KMS-11 (cell line): ENCODE data around the gene TCP10L.
"Not testable (repeated sequence)": the region's sequence is repeated elsewhere in the genome, so short reads cannot be mapped to it uniquely, and the experiment has no call there.

Experiments used
- H2AFZ ChIP-seq: fragments of 200-600 bp; sonication (generic); 2 replicates; pipeline ENCODE4 v1.6.1; 2016; ENCODE audit warnings: antibody characterized with exemption, mixed run types, low read depth
- H3K27ac ChIP-seq: fragments of 200-600 bp; sonication (generic); 2 replicates; pipeline ENCODE4 v1.6.1; 2016; ENCODE audit warnings: mild to moderate bottlenecking, mixed run types
- H3K27me3 ChIP-seq: fragments of 200-600 bp; sonication (generic); 2 replicates; pipeline ENCODE4 v1.6.1; 2017; ENCODE audit warnings: mild to moderate bottlenecking, low read depth, mixed run types, moderate library complexity; ENCODE audit not compliant: insufficient read depth
- H3K36me3 ChIP-seq: fragments of 200-600 bp; sonication (generic); 2 replicates; pipeline ENCODE4 v1.6.1; 2017; ENCODE audit warnings: mild to moderate bottlenecking, mixed run types; ENCODE audit not compliant: insufficient read depth
- H3K4me1 ChIP-seq: fragments of 200-600 bp; sonication (generic); 2 replicates; pipeline ENCODE4 v1.6.1; 2016; ENCODE audit warnings: mild to moderate bottlenecking, low read depth, mixed run types; ENCODE audit not compliant: poor library complexity, severe bottlenecking
- H3K4me2 ChIP-seq: fragments of 200-600 bp; sonication (generic); 2 replicates; pipeline ENCODE4 v1.7.0; 2016; ENCODE audit warnings: mild to moderate bottlenecking, mixed run types
- H3K4me3 ChIP-seq: fragments of 200-600 bp; sonication (generic); IDR thresholded peaks from 2 replicates; pipeline ENCODE4 v1.6.1; 2017; ENCODE audit warnings: low read depth, low read length, mixed read lengths; ENCODE audit not compliant: insufficient read depth
- H3K79me2 ChIP-seq: fragments of 200-600 bp; sonication (generic); 2 replicates; pipeline ENCODE4 v1.6.1; 2016; ENCODE audit warnings: low read depth, mixed run types; ENCODE audit not compliant: insufficient read depth
- H3K9ac ChIP-seq: fragments of 200-600 bp; sonication (generic); 2 replicates; pipeline ENCODE4 v1.6.1; 2016; ENCODE audit warnings: mild to moderate bottlenecking, mixed run types
- H4K20me1 ChIP-seq: fragments of 200-600 bp; sonication (generic); 2 replicates; pipeline ENCODE4 v1.6.1; 2016; ENCODE audit warnings: mild to moderate bottlenecking, mixed run types; ENCODE audit not compliant: insufficient read depth
- TF ChIP-seq, protein P1 (sequence below): fragments of 200-600 bp; sonication (generic); conservative IDR thresholded peaks from 2 replicates; pipeline ENCODE4 v1.6.1; 2017; ENCODE audit warnings: low read depth, mild to moderate bottlenecking, antibody characterized with exemption, low read length, moderate library complexity, mixed read lengths

The TCP10L gene

GRCh38 chr21:32612999-32613337 lies 27.6 kb upstream of the TCP10L start:
- no peaks in the 10 kb centered on the region for H3K36me3 ChIP-seq
- peak overlapping the region; percentile 35 for H3K4me3 ChIP-seq
- H2AFZ ChIP-seq: peak overlapping the region; percentile 93
- H3K27me3 ChIP-seq: no peaks in the 10 kb centered on the region
- peak overlapping the region; percentile 83 for H3K4me2 ChIP-seq
- peak overlapping the region; percentile 73 for H3K9ac ChIP-seq
- H3K79me2 ChIP-seq: peaks cover 18% of the 10 kb centered on the region
- TF ChIP-seq, protein P1, sequence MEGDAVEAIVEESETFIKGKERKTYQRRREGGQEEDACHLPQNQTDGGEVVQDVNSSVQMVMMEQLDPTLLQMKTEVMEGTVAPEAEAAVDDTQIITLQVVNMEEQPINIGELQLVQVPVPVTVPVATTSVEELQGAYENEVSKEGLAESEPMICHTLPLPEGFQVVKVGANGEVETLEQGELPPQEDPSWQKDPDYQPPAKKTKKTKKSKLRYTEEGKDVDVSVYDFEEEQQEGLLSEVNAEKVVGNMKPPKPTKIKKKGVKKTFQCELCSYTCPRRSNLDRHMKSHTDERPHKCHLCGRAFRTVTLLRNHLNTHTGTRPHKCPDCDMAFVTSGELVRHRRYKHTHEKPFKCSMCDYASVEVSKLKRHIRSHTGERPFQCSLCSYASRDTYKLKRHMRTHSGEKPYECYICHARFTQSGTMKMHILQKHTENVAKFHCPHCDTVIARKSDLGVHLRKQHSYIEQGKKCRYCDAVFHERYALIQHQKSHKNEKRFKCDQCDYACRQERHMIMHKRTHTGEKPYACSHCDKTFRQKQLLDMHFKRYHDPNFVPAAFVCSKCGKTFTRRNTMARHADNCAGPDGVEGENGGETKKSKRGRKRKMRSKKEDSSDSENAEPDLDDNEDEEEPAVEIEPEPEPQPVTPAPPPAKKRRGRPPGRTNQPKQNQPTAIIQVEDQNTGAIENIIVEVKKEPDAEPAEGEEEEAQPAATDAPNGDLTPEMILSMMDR: no peak
- 0 out of 2 replicates have a peak, but pooled peaks cover 4% of the 10 kb centered on the region for H4K20me1 ChIP-seq
- H3K27ac ChIP-seq: peak overlapping the region; percentile 77
- peaks cover 11% of the 10 kb centered on the region for H3K4me1 ChIP-seq

GRCh38 chr21:32612075-32612998 lies 27.0 kb upstream of the TCP10L start, which contains the start of gene CFAP298:
CFAP298 (minus strand) TSS chr21:32612377; CDS start chr21:32612243, 134 bp downstream.
- TF ChIP-seq, protein P1: no peak
- Histone ChIP-seq H3K36me3 (no peaks in the 10 kb centered on the region; the same call in 1 of the 2 replicates), H3K4me2 (peak within 1 kb of the TSS; percentile 83), H3K4me1 (peaks cover 11% of the 10 kb centered on the region), H4K20me1 (0 out of 2 replicates have a peak, but pooled peaks cover 4% of the 10 kb centered on the region), H2AFZ (peak within 1 kb of the TSS; percentile 93), H3K27me3 (no peaks in the 10 kb centered on the region), H3K79me2 (peaks cover 18% of the 10 kb centered on the region), H3K9ac (peak within 1 kb of the TSS; percentile 73), H3K4me3 (peak within 1 kb of the TSS; percentile 35), H3K27ac (peak within 1 kb of the TSS; percentile 77)

DNA sequence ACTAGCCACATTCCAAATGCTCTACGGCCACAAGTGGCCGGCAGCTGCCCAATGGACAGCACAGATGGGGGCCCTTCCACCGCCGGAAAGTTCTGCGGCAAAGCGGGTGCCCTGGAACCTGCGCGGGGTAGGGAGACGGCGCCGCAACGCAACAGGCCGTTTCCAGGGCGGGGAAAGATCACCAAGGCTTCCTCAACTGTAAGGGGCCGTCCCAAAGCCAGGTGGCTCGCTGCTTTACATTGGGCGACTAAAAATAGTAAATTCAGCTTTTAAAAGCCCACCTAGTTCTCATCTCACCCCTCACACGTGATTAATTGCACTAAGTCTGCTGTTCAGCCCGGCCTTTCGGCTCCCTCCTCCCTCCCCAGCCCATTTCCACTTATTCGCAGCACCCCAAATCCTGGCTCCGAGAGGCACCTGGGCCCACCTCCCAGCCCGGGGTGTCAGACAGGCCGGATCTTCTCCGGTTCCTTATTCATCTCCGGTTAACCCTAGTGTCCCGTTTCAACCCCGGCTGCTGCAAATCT lies 26.2 kb upstream of the TCP10L start:
- H3K36me3 ChIP-seq: no peaks in the 10 kb centered on the region; the same call in 1 of the 2 replicates
- H3K4me2 ChIP-seq: peak overlapping the region; percentile 83
- no peak overlapping the region for H3K4me3 ChIP-seq
- H4K20me1 ChIP-seq: 0 out of 2 replicates have a peak, but pooled peaks cover 4% of the 10 kb centered on the region
- H3K9ac ChIP-seq: peak overlapping the region; percentile 73
- peaks cover 11% of the 10 kb centered on the region for H3K4me1 ChIP-seq
- peaks cover 18% of the 10 kb centered on the region for H3K79me2 ChIP-seq
- TF ChIP-seq, protein P1: no peak
- H3K27ac ChIP-seq: peak overlapping the region; percentile 77
- H2AFZ ChIP-seq: peak overlapping the region; percentile 93
- no peaks in the 10 kb centered on the region for H3K27me3 ChIP-seq

DNA sequence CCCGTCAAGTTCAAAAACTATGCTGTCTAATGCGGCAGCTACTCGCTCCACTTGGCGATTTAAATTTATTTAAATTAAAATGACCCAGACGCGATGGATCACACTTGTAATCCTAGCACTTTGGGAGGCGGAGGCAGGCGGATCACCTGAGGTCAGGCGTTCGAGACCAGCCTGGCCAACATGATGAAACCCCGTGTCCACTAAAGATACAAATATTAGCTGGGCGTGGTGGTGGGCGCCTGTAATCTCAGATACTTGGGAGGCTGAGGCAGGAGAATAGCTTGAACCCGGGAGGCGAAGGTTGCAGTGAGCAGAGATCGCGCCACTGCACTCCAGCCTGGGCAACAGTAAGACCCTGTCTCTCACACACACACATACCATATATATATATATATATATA lies 25.6 kb upstream of the TCP10L start:
- not testable (repeated sequence) for H3K36me3 ChIP-seq, H4K20me1 ChIP-seq, H3K4me3 ChIP-seq, H3K27ac ChIP-seq, H3K9ac ChIP-seq, H3K27me3 ChIP-seq, H2AFZ ChIP-seq
- Histone ChIP-seq H3K4me1 (peaks cover 11% of the 10 kb centered on the region), H3K79me2 (peaks cover 18% of the 10 kb centered on the region), H3K4me2 (peak overlapping the region; percentile 72)
